ENCODE measurements around the gene ZNF219.
A peak's percentile ranks its signal among the peaks of the same experiment; 100 is the strongest.

The ZNF219 gene

GRCh38 chr14:21088687-21089086 is 9.8 kb downstream of the ZNF219 start:
- no peak for DNase-seq

- DNase-seq: peak in 45 of 56 donors; percentile 13 to 93 (median 60)
Measured at GRCh38 chr14:21087294-21088091, 11.0 kb downstream of the ZNF219 start.

GRCh38 chr14:21086908-21087293 is 11.6 kb downstream of the ZNF219 start:
- DNase-seq: no peak

GRCh38 chr14:21084998-21085853 is 13.2 kb downstream of the ZNF219 start:
- DNase-seq: no peak

- no peak for DNase-seq
Measured at GRCh38 chr14:21084396-21084795, 14.1 kb downstream of the ZNF219 start.

- DNase-seq: no peak
Measured at GRCh38 chr14:21083565-21084325, 14.7 kb downstream of the ZNF219 start.

- peak in 2 of 56 donors; percentile 17 to 29 for DNase-seq
Measured at GRCh38 chr14:21081521-21082142, 16.8 kb downstream of the ZNF219 start.

- DNase-seq: no peak
Measured at GRCh38 chr14:21078726-21079125, 19.7 kb downstream of the ZNF219 start.

- no peak for DNase-seq
Measured at GRCh38 chr14:21078287-21078686, 20.2 kb downstream of the ZNF219 start.

- DNase-seq: no peak
Measured at GRCh38 chr14:21077672-21078071, 20.8 kb downstream of the ZNF219 start.

- DNase-seq: no peak
Measured at GRCh38 chr14:21075719-21076437, 22.6 kb downstream of the ZNF219 start.

GRCh38 chr14:21074398-21075272 is 23.8 kb downstream of the ZNF219 start:
- no peak for DNase-seq

- no peak for DNase-seq
Measured at GRCh38 chr14:21073921-21074320, 24.5 kb downstream of the ZNF219 start.

GRCh38 chr14:21072781-21073339 is 25.6 kb downstream of the ZNF219 start:
- DNase-seq: no peak

GRCh38 chr14:21072031-21072473 is 26.4 kb downstream of the ZNF219 start:
- peak in 2 of 56 donors; percentile 5 to 12 for DNase-seq

GRCh38 chr14:21071225-21072030 is 27.0 kb downstream of the ZNF219 start:
- peak in 55 of 56 donors; percentile 13 to 84 (median 66) for DNase-seq

- DNase-seq: peak in 35 of 56 donors; percentile 32 to 79 (median 57)
Measured at GRCh38 chr14:21070610-21071224, 27.7 kb downstream of the ZNF219 start.
